ENCODE data around the gene TAF1C.

Gene TAF1C

GRCh38 chr16:84180519-84181140, 6.2 kb downstream of the TAF1C start:
- no peak overlapping the region for H3K4me3 ChIP-seq (ENCODE audit: control insufficient read depth, low read depth, low read length)
- DNase-seq (ENCODE audit: low read depth) = no peak
- TF ChIP-seq, protein P1, sequence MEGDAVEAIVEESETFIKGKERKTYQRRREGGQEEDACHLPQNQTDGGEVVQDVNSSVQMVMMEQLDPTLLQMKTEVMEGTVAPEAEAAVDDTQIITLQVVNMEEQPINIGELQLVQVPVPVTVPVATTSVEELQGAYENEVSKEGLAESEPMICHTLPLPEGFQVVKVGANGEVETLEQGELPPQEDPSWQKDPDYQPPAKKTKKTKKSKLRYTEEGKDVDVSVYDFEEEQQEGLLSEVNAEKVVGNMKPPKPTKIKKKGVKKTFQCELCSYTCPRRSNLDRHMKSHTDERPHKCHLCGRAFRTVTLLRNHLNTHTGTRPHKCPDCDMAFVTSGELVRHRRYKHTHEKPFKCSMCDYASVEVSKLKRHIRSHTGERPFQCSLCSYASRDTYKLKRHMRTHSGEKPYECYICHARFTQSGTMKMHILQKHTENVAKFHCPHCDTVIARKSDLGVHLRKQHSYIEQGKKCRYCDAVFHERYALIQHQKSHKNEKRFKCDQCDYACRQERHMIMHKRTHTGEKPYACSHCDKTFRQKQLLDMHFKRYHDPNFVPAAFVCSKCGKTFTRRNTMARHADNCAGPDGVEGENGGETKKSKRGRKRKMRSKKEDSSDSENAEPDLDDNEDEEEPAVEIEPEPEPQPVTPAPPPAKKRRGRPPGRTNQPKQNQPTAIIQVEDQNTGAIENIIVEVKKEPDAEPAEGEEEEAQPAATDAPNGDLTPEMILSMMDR (IDR thresholded peaks at IDR 0.05; ENCODE audit: control insufficient read depth, insufficient read depth, low read depth, low read length, missing control alignments) = no peak

GRCh38 chr16:84179612-84180320, 7.1 kb downstream of the TAF1C start:
- H3K4me3 ChIP-seq (ENCODE audit: control insufficient read depth, low read depth, low read length) = no peak overlapping the region
- TF ChIP-seq, protein P1 (IDR thresholded peaks at IDR 0.05; ENCODE audit: control insufficient read depth, insufficient read depth, low read depth, low read length, missing control alignments) = no peak
- no peak for DNase-seq (ENCODE audit: low read depth)

- TF ChIP-seq, protein P1 (IDR thresholded peaks at IDR 0.05; ENCODE audit: control insufficient read depth, insufficient read depth, low read depth, low read length, missing control alignments) = no peak
- no peak for DNase-seq (ENCODE audit: low read depth)
- no peak overlapping the region for H3K4me3 ChIP-seq (ENCODE audit: control insufficient read depth, low read depth, low read length)
Observed at GRCh38 chr16:84178892-84179611, 7.8 kb downstream of the TAF1C start.

GRCh38 chr16:84178146-84178765, 8.6 kb downstream of the TAF1C start:
- TF ChIP-seq, protein P1 (IDR thresholded peaks at IDR 0.05; ENCODE audit: control insufficient read depth, insufficient read depth, low read depth, low read length, missing control alignments) = no peak
- no peak overlapping the region for H3K4me3 ChIP-seq (ENCODE audit: control insufficient read depth, low read depth, low read length)
- DNase-seq (ENCODE audit: low read depth) = no peak

DNA sequence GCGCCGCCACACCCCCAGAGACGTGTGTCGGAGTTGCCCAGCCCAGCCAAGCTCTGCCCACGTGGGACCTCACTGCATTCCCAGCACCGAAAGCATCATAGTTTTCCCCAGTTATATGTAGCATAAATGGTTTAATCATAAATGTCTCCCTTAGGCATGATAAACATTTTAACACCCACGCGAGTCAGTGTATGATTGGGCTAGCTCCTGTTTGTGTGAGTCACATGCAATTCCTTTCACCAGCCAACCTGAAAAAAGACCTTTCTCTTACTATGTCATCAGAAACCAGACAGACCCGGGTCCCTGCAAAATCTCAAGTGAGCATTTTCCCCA, 9.2 kb downstream of the TAF1C start:
- H3K4me3 ChIP-seq (ENCODE audit: control insufficient read depth, low read depth, low read length) = no peak overlapping the region
- peak; percentile 7 for DNase-seq (ENCODE audit: low read depth)
- TF ChIP-seq, protein P1 (IDR thresholded peaks at IDR 0.05; ENCODE audit: control insufficient read depth, insufficient read depth, low read depth, low read length, missing control alignments) = no peak

- H3K4me3 ChIP-seq (ENCODE audit: control insufficient read depth, low read depth, low read length) = no peak overlapping the region
- TF ChIP-seq, protein P1 (IDR thresholded peaks at IDR 0.05; ENCODE audit: control insufficient read depth, insufficient read depth, low read depth, low read length, missing control alignments) = no peak
- DNase-seq (ENCODE audit: low read depth) = no peak
Observed at GRCh38 chr16:84176192-84177053, 10.4 kb downstream of the TAF1C start.

Measured in AG09309 (cell line).